Measurements from ENCODE around the gene ZNF541.
"Not testable (repeated sequence)": the region's sequence is repeated elsewhere in the genome, so short reads cannot be mapped to it uniquely, and the experiment has no call there.

The ZNF541 gene

GRCh38 chr19:47600246-47601179, 27.6 kb upstream of the ZNF541 start:
- DNase-seq (ENCODE audit: low read depth in 2 of 2), result peak; percentile 100

- not testable (repeated sequence) for DNase-seq (ENCODE audit: low read depth in 2 of 2)
Observed at GRCh38 chr19:47599671-47600245, 26.8 kb upstream of the ZNF541 start.

GRCh38 chr19:47598407-47599349, 25.7 kb upstream of the ZNF541 start:
- DNase-seq (ENCODE audit: low read depth in 2 of 2), result no peak

GRCh38 chr19:47595944-47596343, 23.0 kb upstream of the ZNF541 start:
- DNase-seq (ENCODE audit: low read depth in 2 of 2), result no peak

- no peak for DNase-seq (ENCODE audit: low read depth in 2 of 2)
Observed at GRCh38 chr19:47593860-47594259, 20.9 kb upstream of the ZNF541 start.

- no peak for DNase-seq (ENCODE audit: low read depth in 2 of 2)
Observed at GRCh38 chr19:47589824-47590223, 16.9 kb upstream of the ZNF541 start.

GRCh38 chr19:47587295-47587694, 14.3 kb upstream of the ZNF541 start:
- DNase-seq (ENCODE audit: low read depth in 2 of 2), result no peak

- not testable (repeated sequence) for DNase-seq (ENCODE audit: low read depth in 2 of 2)
Observed at GRCh38 chr19:47583161-47583560, 10.2 kb upstream of the ZNF541 start.

- no peak for DNase-seq (ENCODE audit: low read depth in 2 of 2)
Observed at GRCh38 chr19:47582320-47582909, 9.5 kb upstream of the ZNF541 start.

- DNase-seq (ENCODE audit: low read depth in 2 of 2), result no peak
Observed at GRCh38 chr19:47581605-47582319, 8.8 kb upstream of the ZNF541 start.

- no peak for DNase-seq (ENCODE audit: low read depth in 2 of 2)
Observed at GRCh38 chr19:47580397-47580796, 7.4 kb upstream of the ZNF541 start.

- no peak for DNase-seq (ENCODE audit: low read depth in 2 of 2)
Observed at GRCh38 chr19:47572635-47573034, 313 bp downstream of the ZNF541 start.

GRCh38 chr19:47569331-47569730, 3.6 kb downstream of the ZNF541 start:
- no peak for DNase-seq (ENCODE audit: low read depth in 2 of 2)

GRCh38 chr19:47564081-47564480, 8.9 kb downstream of the ZNF541 start:
- DNase-seq (ENCODE audit: low read depth in 2 of 2), result no peak

GRCh38 chr19:47561440-47562057, 11.4 kb downstream of the ZNF541 start:
- no peak for DNase-seq (ENCODE audit: low read depth in 2 of 2)

GRCh38 chr19:47560999-47561398, 11.9 kb downstream of the ZNF541 start:
- no peak for DNase-seq (ENCODE audit: low read depth in 2 of 2)

GRCh38 chr19:47550129-47550528, 22.8 kb downstream of the ZNF541 start:
- DNase-seq (ENCODE audit: low read depth in 2 of 2), result no peak

- DNase-seq (ENCODE audit: low read depth in 2 of 2), result no peak
Observed at GRCh38 chr19:47549261-47549862, 23.6 kb downstream of the ZNF541 start.

- no peak for DNase-seq (ENCODE audit: low read depth in 2 of 2)
Observed at GRCh38 chr19:47547199-47547598, 25.7 kb downstream of the ZNF541 start.

Measured in stimulated activated CD4-positive, alpha-beta T cell treated with anti-CD3 and anti-CD28 coated beads, Interleukin-15, amount 100 ng/mL, for 48 hours (primary cell).